ENCODE measurements around the gene UQCR10.

DNA sequence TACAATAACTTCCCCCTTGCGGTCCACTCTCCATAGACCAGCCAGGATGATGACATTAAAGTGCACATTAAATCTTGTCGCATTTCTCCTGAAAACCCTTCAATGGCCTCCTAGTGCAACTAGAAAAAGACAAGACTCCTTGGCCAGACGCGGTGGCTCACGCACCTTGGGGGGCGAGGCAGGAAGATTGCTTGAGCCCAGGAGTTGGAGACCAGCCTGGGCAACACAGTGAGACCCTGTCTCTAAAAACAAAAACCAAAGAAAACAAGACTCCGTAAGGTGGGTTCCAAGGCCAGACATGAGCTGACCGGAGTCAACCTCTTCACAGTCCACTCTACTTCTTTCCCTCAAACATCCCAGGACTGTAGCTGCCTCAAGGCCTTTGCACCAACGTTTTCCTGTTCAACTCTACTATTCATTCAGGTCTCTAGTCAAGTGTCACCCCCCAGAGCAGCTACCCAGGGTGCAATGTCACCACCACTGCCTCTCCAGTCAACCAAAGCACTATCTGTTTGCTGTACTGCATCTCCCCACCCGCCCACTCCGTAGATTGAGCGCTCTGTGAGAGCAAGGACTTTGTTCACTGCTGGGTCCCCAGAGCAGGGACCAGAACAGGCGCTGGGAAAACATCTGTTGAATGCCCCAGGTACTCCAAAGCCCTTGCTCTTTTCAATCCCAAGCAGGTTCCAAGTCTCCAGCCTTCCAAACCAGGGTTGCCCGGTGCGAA, 1.1 kb upstream of the UQCR10 start:
- TF ChIP-seq, protein P1, sequence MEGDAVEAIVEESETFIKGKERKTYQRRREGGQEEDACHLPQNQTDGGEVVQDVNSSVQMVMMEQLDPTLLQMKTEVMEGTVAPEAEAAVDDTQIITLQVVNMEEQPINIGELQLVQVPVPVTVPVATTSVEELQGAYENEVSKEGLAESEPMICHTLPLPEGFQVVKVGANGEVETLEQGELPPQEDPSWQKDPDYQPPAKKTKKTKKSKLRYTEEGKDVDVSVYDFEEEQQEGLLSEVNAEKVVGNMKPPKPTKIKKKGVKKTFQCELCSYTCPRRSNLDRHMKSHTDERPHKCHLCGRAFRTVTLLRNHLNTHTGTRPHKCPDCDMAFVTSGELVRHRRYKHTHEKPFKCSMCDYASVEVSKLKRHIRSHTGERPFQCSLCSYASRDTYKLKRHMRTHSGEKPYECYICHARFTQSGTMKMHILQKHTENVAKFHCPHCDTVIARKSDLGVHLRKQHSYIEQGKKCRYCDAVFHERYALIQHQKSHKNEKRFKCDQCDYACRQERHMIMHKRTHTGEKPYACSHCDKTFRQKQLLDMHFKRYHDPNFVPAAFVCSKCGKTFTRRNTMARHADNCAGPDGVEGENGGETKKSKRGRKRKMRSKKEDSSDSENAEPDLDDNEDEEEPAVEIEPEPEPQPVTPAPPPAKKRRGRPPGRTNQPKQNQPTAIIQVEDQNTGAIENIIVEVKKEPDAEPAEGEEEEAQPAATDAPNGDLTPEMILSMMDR (IDR thresholded peaks at IDR 0.05; ENCODE audit: low read depth, low read length, poor library complexity, severe bottlenecking): no peak
- no peak for TF ChIP-seq EZH2phosphoT487 (IDR thresholded peaks at IDR 0.05; ENCODE audit: borderline replicate concordance, low read length)
